Uterus (tissue), 4 donors: ENCODE measurements around the gene BCAM. TPM values are rescaled to one million over a fixed set of nuclear protein-coding genes. Genes with fewer than 3 reads are reported as not detected.

ENCODE experiments used
- DNase-seq, 2 donors: peaks; one replicate each; pipeline ENCODE4 v3.0.0-alpha.2; 2019 to 2020
- H3K27ac ChIP-seq, 2 donors: fragments of 200-600 bp; sonication (generic); 1 replicate in 1 of 2; 2 replicates in 1 of 2; pipeline ENCODE4 v1.5.1; 2016 to 2018
- H3K27me3 ChIP-seq, 2 donors: fragments of 200-600 bp; sonication (generic); one replicate each; pipeline ENCODE4 v1.5.1; 2018 to 2019; ENCODE audit warnings: control low read depth in 1 of 2
- H3K36me3 ChIP-seq, 2 donors: fragments of 200-600 bp; sonication (generic); one replicate each; pipeline ENCODE4 v1.5.1; 2019; ENCODE audit warnings: control low read depth in 1 of 2
- H3K4me1 ChIP-seq, 2 donors: fragments of 200-600 bp; sonication (generic); one replicate each; pipeline ENCODE4 v1.5.1; 2018 to 2019; ENCODE audit warnings: control low read depth in 1 of 2
- H3K4me3 ChIP-seq, 2 donors: fragments of 200-600 bp; sonication (generic); 1 replicate in 1 of 2; 2 replicates in 1 of 2; pipeline ENCODE4 v1.5.1; 2018 to 2019; ENCODE audit warnings: mild to moderate bottlenecking in 1 of 2
- H3K9me3 ChIP-seq, 2 donors: fragments of 200-600 bp; sonication (generic); one replicate each; pipeline ENCODE4 v1.5.1; 2019; ENCODE audit warnings: control low read depth in 1 of 2
- CTCF ChIP-seq, 4 experiments: fragments of 200-600 bp in 2 of 4; fragments of 450-650 bp in 2 of 4; sonication (generic) in 2 of 4; IDR thresholded peaks; one replicate each; pipeline ENCODE4 v1.5.1; 2016 to 2019; ENCODE audit warnings: antibody characterized with exemption in 4 of 4, mild to moderate bottlenecking in 2 of 4, moderate library complexity in 1 of 4
- POLR2A ChIP-seq, 2 donors: fragments of 450-650 bp; IDR thresholded peaks; one replicate each; pipeline ENCODE4 v1.6.1; 2016; ENCODE audit warnings: antibody characterized with exemption in 2 of 2, mild to moderate bottlenecking in 1 of 2, moderate library complexity in 1 of 2
- intact Hi-C: fragments of 100-400 bp; cut with DNase I; formaldehyde crosslinking; loops from one replicate; pipeline ENCODE4 v1.15.1; 2023; ENCODE audit warnings: low total_unique reads
- small RNA-seq: library from RNA; depleted of rRNA; stranded (forward); fragments of <200 nt; gene quantifications from one replicate; pipeline ENCODE3, GENCODE V24; 2016
- total RNA-seq, 4 donors: library from RNA; depleted of rRNA in 3 of 4; stranded (reverse); fragments of >200 nt in 3 of 4; gene quantifications; one replicate each; pipeline versions ENCODE4 v1.1.0 to v1.2.4, GENCODE V29; 2014 to 2023
- donor health status: DM: yes; HTN: yes; CAD: no.

The BCAM gene
- total RNA-seq, 4 donors from 2014 or later: 3.8 to 171 (median 111) TPM

DNA sequence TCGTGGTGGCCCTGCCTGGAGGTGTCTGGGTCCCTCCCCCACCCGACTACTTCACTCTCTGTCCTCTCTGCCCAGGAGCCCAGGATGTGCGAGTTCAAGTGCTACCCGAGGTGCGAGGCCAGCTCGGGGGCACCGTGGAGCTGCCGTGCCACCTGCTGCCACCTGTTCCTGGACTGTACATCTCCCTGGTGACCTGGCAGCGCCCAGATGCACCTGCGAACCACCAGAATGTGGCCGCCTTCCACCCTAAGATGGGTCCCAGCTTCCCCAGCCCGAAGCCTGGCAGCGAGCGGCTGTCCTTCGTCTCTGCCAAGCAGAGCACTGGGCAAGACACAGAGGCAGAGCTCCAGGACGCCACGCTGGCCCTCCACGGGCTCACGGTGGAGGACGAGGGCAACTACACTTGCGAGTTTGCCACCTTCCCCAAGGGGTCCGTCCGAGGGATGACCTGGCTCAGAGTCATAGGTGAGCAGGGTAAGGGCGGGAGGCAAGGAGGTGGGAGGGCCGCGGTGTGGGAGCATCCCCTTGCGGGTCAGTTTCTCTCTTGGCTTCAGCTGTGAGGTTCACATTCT lies 56.4 kb downstream of the BCAM start:
- DNase-seq: no peak
- Histone ChIP-seq H3K27me3 (no peaks in the 10 kb centered on the region), H3K27ac (no peak overlapping the region), H3K9me3 (no peaks in the 10 kb centered on the region), H3K36me3 (no peaks in the 10 kb centered on the region), H3K4me1 (no peaks in the 10 kb centered on the region), H3K4me3 (no peak overlapping the region)
- intact Hi-C loops: no loop called here
- no peak for TF ChIP-seq CTCF (IDR thresholded peaks at IDR 0.05)
- TF ChIP-seq POLR2A (IDR thresholded peaks at IDR 0.05): no peak

DNA sequence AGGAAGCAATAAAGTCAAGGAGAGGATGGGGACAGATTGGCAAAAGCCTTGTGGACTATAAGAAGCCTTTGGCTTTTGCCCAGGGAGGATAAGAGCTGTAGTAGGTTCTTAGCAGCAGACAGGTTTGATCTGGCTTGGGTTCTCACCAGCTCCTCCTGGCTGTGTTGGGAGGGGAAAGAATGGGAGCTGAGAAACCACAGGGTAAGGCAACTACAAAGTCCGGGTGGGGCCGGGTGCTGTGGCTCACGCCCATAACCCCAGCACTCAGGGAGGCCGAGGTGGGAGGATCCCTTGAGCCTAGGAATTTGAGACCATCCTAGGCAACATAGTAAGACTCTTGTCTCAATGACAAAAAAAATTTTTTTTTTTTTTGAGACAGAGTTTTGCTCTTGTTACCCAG lies 57.8 kb downstream of the BCAM start:
- Histone ChIP-seq H3K9me3 (no peaks in the 10 kb centered on the region), H3K27ac (no peak overlapping the region), H3K4me3 (no peak overlapping the region), H3K27me3 (no peaks in the 10 kb centered on the region), H3K4me1 (no peaks in the 10 kb centered on the region), H3K36me3 (no peaks in the 10 kb centered on the region)
- intact Hi-C loops: no loop called here
- TF ChIP-seq POLR2A (IDR thresholded peaks at IDR 0.05) (no peak), CTCF (IDR thresholded peaks at IDR 0.05) (no peak)
- DNase-seq: no peak

DNA sequence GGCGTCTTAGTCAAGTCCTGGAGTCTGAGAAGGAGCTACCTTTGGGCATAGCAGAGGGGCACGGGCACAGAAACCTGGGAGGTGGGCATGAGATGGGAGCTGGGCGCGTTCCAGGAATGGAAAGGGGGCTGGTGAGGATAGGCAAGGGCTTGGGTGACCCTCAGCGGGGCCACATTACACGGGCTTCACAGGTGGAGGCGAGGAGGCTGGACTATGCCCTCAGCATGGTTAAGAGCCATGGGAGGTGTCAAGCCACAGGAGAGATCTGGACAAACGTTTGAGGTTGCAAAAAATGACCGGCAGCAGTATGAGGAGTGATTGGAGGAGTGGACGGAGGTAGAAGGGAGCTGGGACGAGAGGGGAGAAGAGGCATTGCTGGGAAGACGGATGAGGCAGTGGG lies 58.7 kb downstream of the BCAM start:
- intact Hi-C loops: no loop called here
- no peak for DNase-seq
- H3K36me3 ChIP-seq: no peaks in the 10 kb centered on the region
- peak overlapping the region in 1 of 2 donors; percentile 41 for H3K27ac ChIP-seq
- H3K9me3 ChIP-seq: no peaks in the 10 kb centered on the region
- H3K4me3 ChIP-seq: no peak overlapping the region
- no peaks in the 10 kb centered on the region for H3K27me3 ChIP-seq
- no peaks in the 10 kb centered on the region for H3K4me1 ChIP-seq
- TF ChIP-seq CTCF (IDR thresholded peaks at IDR 0.05) (no peak), POLR2A (IDR thresholded peaks at IDR 0.05) (no peak)

DNA sequence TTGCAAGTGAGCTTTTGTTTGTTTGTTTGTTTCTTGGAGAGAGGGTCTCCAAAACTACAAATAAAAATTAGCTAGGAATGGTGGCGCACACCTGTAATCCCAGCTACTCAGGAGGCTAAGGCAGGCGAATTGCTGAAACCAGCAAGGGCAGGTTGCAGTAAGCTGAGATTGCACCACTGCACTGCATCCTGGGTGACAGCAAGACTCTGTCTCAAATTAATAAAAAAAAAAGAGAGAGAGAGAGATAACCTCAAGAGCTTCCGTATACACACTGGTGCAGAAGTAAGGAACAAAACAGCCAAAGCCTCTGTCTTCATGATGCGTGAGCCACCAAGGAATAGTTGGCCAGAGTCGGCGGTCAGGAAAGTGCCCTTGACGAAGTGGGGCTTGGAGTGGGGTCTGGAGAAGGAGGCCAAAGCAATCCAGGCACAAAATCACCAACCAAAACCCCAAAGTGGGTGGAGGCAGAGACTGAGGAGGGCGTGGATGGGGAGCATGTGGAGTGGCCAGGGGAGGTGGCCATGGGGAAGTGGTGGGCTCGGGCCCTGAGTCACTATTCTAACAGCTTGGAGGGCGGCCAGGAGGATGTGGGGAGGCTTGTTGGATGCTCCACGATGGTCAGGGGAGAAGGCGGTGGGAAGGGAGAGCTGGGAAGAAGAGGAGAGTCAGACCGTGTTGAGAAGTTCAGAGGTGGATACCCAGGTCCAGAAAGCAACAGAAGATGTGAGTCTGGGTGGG lies 61.0 kb downstream of the BCAM start:
- no peak for DNase-seq
- peak overlapping the region; percentile 18 to 21 for H3K27ac ChIP-seq
- intact Hi-C loops: no loop called here

More for the DNA sequence above, 61.0 kb downstream of the BCAM start:
- no peak for TF ChIP-seq POLR2A (IDR thresholded peaks at IDR 0.05)
- TF ChIP-seq CTCF (IDR thresholded peaks at IDR 0.05): no peak
- no peaks in the 10 kb centered on the region for H3K27me3 ChIP-seq
- no peak overlapping the region for H3K4me3 ChIP-seq
- no peaks in the 10 kb centered on the region for H3K36me3 ChIP-seq
- H3K4me1 ChIP-seq: no peaks in the 10 kb centered on the region
- H3K9me3 ChIP-seq: no peaks in the 10 kb centered on the region

Small RNAs within 50 kb of the gene (small RNA-seq; reads per million reads assigned to genes)
- not detected for gene RF00156

Other genes starting within 250 kb of the BCAM start
- gene IGSF23, start 195.5 kb upstream of the BCAM start, total RNA-seq: not detected
- gene PVR, start 165.2 kb upstream of the BCAM start, total RNA-seq: 10 to 100 TPM in 3 of 4 donors, 1 to 10 TPM in 1; 7.9 to 45.3 (median 28.0) TPM
- 10 to 100 TPM in 1 of 4 donors, 1 to 10 TPM in 3; 1.0 to 16.1 (median 1.3) TPM for gene CEACAM19, start 137.6 kb upstream of the BCAM start, total RNA-seq
- not detected for gene CEACAM16, start 110.0 kb upstream of the BCAM start, total RNA-seq
- 10 to 100 TPM in 2 of 4 donors, 1 to 10 TPM in 2; 3.2 to 58.8 (median 11.9) TPM for gene BCL3, start 60.4 kb upstream of the BCAM start, total RNA-seq
- 1 to 10 TPM in 1 of 4 donors, under 1 TPM in 1, not detected in 2; 0.29 to 5.8 TPM for gene CBLC, start 31.2 kb upstream of the BCAM start, total RNA-seq
- 100 to 1,000 TPM in 2 of 4 donors, 10 to 100 TPM in 2; 14.1 to 106 (median 86.1) TPM for gene NECTIN2, start 37.2 kb downstream of the BCAM start, total RNA-seq
- 10 to 100 TPM; 10.5 to 38.2 (median 24.1) TPM for gene TOMM40, start 82.2 kb downstream of the BCAM start, total RNA-seq
- gene APOE, start 96.7 kb downstream of the BCAM start, total RNA-seq: 10 to 100 TPM in 3 of 4 donors, 1 to 10 TPM in 1; 9.1 to 92.5 (median 33.6) TPM
- 1 to 10 TPM in 3 of 4 donors, not detected in 1; 3.0 to 7.4 (median 3.5) TPM for gene APOC1, start 105.5 kb downstream of the BCAM start, total RNA-seq
- gene APOC4, start 133.1 kb downstream of the BCAM start, total RNA-seq: not detected
- not detected for gene APOC2, start 136.9 kb downstream of the BCAM start, total RNA-seq
- gene CLPTM1, start 146.3 kb downstream of the BCAM start, total RNA-seq: 10 to 100 TPM; 30.6 to 99.5 (median 64.2) TPM
- gene RELB, start 192.4 kb downstream of the BCAM start, total RNA-seq: 10 to 100 TPM in 2 of 4 donors, 1 to 10 TPM in 2; 1.0 to 52.4 (median 13.9) TPM
- 100 to 1,000 TPM in 1 of 4 donors, 10 to 100 TPM in 3; 36.6 to 107 (median 73.9) TPM for gene CLASRP, start 229.9 kb downstream of the BCAM start, total RNA-seq